ENCODE data around the gene TECPR1. TPM values are rescaled to one million over a fixed set of nuclear protein-coding genes. Genes with fewer than 3 reads are reported as not detected.

Gene TECPR1
- total and polyA plus RNA-seq, 2 of the 4 experiments (the other 2 are of a cell fraction) = 11.5 to 14.7 TPM

DNA sequence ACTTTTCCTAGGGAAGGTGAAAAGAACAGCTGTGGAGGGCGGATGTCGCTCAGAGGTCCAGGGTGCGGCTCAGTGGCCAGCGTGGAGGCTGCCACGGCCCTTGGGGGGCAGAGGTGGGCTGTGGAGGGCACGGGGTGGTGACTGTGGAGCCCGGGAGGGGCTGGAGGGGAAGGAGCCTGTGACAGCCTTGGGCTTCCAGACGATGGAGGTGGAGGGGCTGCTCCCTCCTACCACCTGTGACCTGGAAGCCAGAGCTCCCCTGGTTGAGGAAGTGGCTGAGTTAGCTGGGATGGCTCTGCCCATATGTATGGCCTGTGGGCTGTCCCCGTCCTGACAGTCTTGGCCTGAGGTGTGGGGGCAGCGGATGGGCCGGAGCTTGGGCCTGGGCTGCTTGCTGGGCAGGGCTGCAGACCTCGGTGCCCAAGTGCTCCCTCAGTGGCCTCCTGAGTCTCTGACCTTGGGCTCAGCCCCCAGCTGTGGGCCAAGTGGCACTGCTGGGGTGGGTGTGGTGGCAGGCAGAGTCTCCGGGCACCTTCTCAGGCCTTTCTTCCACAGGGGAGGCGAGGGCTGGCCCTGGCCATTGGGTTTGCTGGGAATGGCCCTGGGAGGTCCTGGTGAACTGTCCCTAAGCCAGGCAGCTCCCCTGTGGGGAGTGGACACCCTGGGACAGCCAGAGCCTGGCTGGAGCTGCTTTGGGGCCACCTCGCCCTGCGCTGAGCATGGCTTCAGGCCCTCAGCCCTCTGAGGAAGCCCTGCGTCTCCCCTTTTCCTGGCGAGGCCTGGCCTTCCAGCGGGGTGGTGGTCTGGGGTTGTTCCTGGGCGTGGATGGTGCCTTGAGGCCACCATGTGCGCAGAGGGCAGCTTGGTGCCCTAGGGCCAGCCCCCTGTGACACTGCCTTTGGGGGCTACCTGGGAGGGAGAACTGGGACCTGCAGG is 33.4 kb upstream of the TECPR1 start:
- peak overlapping the region; percentile 91 for H2BK120ac ChIP-seq (ENCODE audit: low read depth, low read length)
- H3K9ac ChIP-seq (ENCODE audit: low read depth, low read length) = peak overlapping the region; percentile 54
- peak overlapping the region; percentile 43; the same call in 1 of the 2 replicates for H3K18ac ChIP-seq (ENCODE audit: low read depth, low read length)
- H4K5ac ChIP-seq (ENCODE audit: low read depth, low read length) = peak overlapping the region; percentile 15; the same call in 1 of the 2 replicates
- peak overlapping the region; percentile 97 for H4K91ac ChIP-seq (ENCODE audit: insufficient read depth, low read depth, low read length)
- in situ Hi-C loops (cut with MboI; ENCODE audit: low sequenced_read_pairs) = no loop called here
- peak overlapping the region; percentile 89 for H3K14ac ChIP-seq (replicated peaks; ENCODE audit: low read depth, low read length)
- dilution Hi-C loops (cut with HindIII; ENCODE audit: low sequenced_read_pairs, unreplicated experiment) = no loop called here
- intact Hi-C loops (cut with micrococcal nuclease) = no loop called here
- H2AFZ ChIP-seq (replicated peaks; ENCODE audit: low read length, poor library complexity) = peak overlapping the region; percentile 76
- peak overlapping the region; percentile 70 for H3K23ac ChIP-seq (ENCODE audit: low read depth, low read length)
- peak overlapping the region; percentile 94 to 95 for H4K8ac ChIP-seq (ENCODE audit: low read depth in 2 of 2, low read length in 2 of 2)
- peak overlapping the region; percentile 46 for H2AK5ac ChIP-seq (ENCODE audit: low read depth, low read length)
- peak overlapping the region; percentile 97 for H3K4me2 ChIP-seq (ENCODE audit: low read depth, low read length)
- H2BK5ac ChIP-seq (ENCODE audit: low read depth, low read length, poor library complexity, severe bottlenecking) = peak overlapping the region; percentile 94
- WGBS, 2 experiments (ENCODE audit: extremely low coverage in 2 of 2, insufficient read length in 1 of 2) = 83% methylated on average over 1 of the region's 21 CpGs; no CpG with 5 or more reads in 1 of the 2 experiments
- H3K4me1 ChIP-seq (ENCODE audit: control insufficient read depth, insufficient read depth, low read length) = peaks cover 41% of the 10 kb centered on the region
- peak overlapping the region; percentile 50 for H3K56ac ChIP-seq (ENCODE audit: extremely low read depth, insufficient read depth, low read length)
- H3K79me1 ChIP-seq (ENCODE audit: low read depth in 1 of 2, low read length in 2 of 2) = peaks cover 15 to 73% of the 10 kb centered on the region in 2 experiments; a peak in 3 of 4 replicates
- H3K27ac ChIP-seq (ENCODE audit: insufficient read depth, low read length) = peak overlapping the region; percentile 91
- peaks cover 72% of the 10 kb centered on the region for H4K20me1 ChIP-seq (ENCODE audit: insufficient read depth, low read length)
- no peak for DNase-seq
- H3K36me3 ChIP-seq (ENCODE audit: control insufficient read depth, insufficient read depth, low read length) = peaks cover 36% of the 10 kb centered on the region
- no peak overlapping the region for H3K4me3 ChIP-seq (ENCODE audit: insufficient read depth, low read depth, low read length)
- no peaks in the 10 kb centered on the region for H3K27me3 ChIP-seq (ENCODE audit: control insufficient read depth, insufficient read depth, low read length)
- BruUV-seq (replicated peaks) = no TSS peak
- peaks cover 21% of the 10 kb centered on the region for H3K9me1 ChIP-seq (ENCODE audit: insufficient read depth, low read length)
- H2AK9ac ChIP-seq (replicated peaks; ENCODE audit: low read depth, low read length, poor library complexity) = peak overlapping the region; percentile 99
- H2BK20ac ChIP-seq (ENCODE audit: low read depth, low read length) = peak overlapping the region; percentile 52
- TF ChIP-seq CEBPB (IDR thresholded peaks at IDR 0.05; ENCODE audit: low read depth, low read length) (no peak), CTCF (conservative IDR thresholded peaks at IDR 0.05; ENCODE audit: low read depth, low read length) (no peak), CHD1 (IDR thresholded peaks at IDR 0.05; ENCODE audit: low read depth, low read length) (no peak), MAZ (IDR thresholded peaks at IDR 0.05; ENCODE audit: borderline replicate concordance, low read depth, low read length) (no peak), SMC3 (IDR thresholded peaks at IDR 0.05; ENCODE audit: low read depth, low read length) (no peak)
- CTCF ChIA-PET = no interaction called here
- H3K4ac ChIP-seq (ENCODE audit: low read depth, low read length) = peak overlapping the region; percentile 96
- POLR2A ChIA-PET (ENCODE audit: unreplicated experiment) = interaction anchor here (0.6 kb wide), 1 partner anchor 575 kb away, joined by 3 read pairs; no protein-coding TSS in a partner anchor
- H2BK15ac ChIP-seq (ENCODE audit: low read depth, low read length) = peak overlapping the region; percentile 91; the same call in 2 of the 3 replicates
- ATAC-seq (ENCODE audit: low read depth) = no peak
- no peaks in the 10 kb centered on the region for H3K9me3 ChIP-seq (ENCODE audit: control insufficient read depth, insufficient read depth, low read length)

Measured in IMR-90 (cell line).